Liver (tissue), 3 donors: Measurements from ENCODE around the gene KCNQ4.

Experiments used
- ATF3 ChIP-seq: IDR thresholded peaks from 2 replicates; pipeline ENCODE4 v1.6.1; 2016; ENCODE audit warnings: antibody characterized with exemption
- CTCF ChIP-seq: fragments of 150-350 bp; IDR thresholded peaks from 2 replicates; pipeline ENCODE4 v1.5.1; 2017; ENCODE audit warnings: improper control_type of control experiment, low read depth, low read length; ENCODE audit not compliant: missing input control
- GABPA ChIP-seq, 2 donors: IDR thresholded peaks in 1 of 2; conservative IDR thresholded peaks in 1 of 2; 2 replicates each; pipeline ENCODE4 v1.6.1; 2016; ENCODE audit warnings: antibody characterized with exemption in 2 of 2, mild to moderate bottlenecking in 1 of 2, moderate library complexity in 1 of 2
- MAX ChIP-seq: IDR thresholded peaks from 2 replicates; pipeline ENCODE4 v1.6.1; 2016; ENCODE audit warnings: antibody characterized with exemption
- RAD21 ChIP-seq, 2 donors: IDR thresholded peaks; 2 replicates each; pipeline ENCODE4 v1.6.1; 2016; ENCODE audit warnings: antibody characterized with exemption in 2 of 2, mild to moderate bottlenecking in 2 of 2
- REST ChIP-seq: IDR thresholded peaks from 2 replicates; pipeline ENCODE4 v1.6.1; 2016; ENCODE audit warnings: antibody characterized with exemption, mild to moderate bottlenecking
- RXRA ChIP-seq, 2 donors: IDR thresholded peaks; 2 replicates each; pipeline ENCODE4 v1.6.1; 2017 to 2018; ENCODE audit warnings: antibody characterized with exemption in 2 of 2, mild to moderate bottlenecking in 1 of 2
- TAF1 ChIP-seq: conservative IDR thresholded peaks from 2 replicates; pipeline ENCODE4 v1.6.1; 2016; ENCODE audit warnings: antibody characterized with exemption, mild to moderate bottlenecking
- donor health status: healthy.
- donor health status: healthy.

GRCh38 chr1:40751802-40752201, 31.8 kb upstream of the KCNQ4 start:
- TF ChIP-seq MAX (no peak), REST (no peak), CTCF (no peak), ATF3 (no peak), RXRA (IDR thresholded peaks at IDR 0.05) (no peak), TAF1 (no peak), GABPA (IDR thresholded peaks at IDR 0.05 in 1 of 2, conservative IDR thresholded peaks at IDR 0.05 in 1 of 2) (no peak), RAD21 (IDR thresholded peaks at IDR 0.05) (no peak)
